ENCODE results near the gene CAVIN2.

The CAVIN2 gene

DNA sequence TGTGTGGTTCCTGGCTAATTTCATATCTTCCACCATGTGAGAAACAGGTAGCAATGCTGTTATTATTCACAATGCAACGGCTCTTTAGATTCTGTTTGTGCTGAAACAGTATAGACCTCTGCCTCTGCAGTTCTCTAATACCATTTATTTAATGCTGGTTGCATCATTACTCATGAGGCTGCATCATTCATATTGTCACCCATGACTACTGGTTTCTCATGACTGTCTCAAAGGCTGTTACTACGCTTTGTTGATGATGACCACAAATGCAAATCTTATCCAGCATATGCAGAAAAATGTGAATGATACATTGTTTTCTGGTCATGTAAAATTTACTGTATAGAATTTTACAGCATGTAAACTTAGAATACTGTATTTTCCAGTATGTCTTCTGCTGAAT lies 22.5 kb downstream of the CAVIN2 start:
- ChIA-PET POLR2A (no interaction called here), CTCF (no interaction called here)
- no peak overlapping the region for H3K27ac ChIP-seq (ENCODE audit: extremely low read depth, low read depth, low read length)
- TF ChIP-seq, protein P1, sequence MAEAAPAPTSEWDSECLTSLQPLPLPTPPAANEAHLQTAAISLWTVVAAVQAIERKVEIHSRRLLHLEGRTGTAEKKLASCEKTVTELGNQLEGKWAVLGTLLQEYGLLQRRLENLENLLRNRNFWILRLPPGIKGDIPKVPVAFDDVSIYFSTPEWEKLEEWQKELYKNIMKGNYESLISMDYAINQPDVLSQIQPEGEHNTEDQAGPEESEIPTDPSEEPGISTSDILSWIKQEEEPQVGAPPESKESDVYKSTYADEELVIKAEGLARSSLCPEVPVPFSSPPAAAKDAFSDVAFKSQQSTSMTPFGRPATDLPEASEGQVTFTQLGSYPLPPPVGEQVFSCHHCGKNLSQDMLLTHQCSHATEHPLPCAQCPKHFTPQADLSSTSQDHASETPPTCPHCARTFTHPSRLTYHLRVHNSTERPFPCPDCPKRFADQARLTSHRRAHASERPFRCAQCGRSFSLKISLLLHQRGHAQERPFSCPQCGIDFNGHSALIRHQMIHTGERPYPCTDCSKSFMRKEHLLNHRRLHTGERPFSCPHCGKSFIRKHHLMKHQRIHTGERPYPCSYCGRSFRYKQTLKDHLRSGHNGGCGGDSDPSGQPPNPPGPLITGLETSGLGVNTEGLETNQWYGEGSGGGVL (tag by site-specific recombination; IDR thresholded peaks at IDR 0.05), result no peak
- TF ChIP-seq OVOL3 (tag by site-specific recombination; IDR thresholded peaks at IDR 0.05) (no peak), ZNF248 (tag by site-specific recombination; IDR thresholded peaks at IDR 0.05) (no peak), ZNF660 (tag by site-specific recombination; IDR thresholded peaks at IDR 0.05) (no peak), ZNF777 (tag by site-specific recombination; IDR thresholded peaks at IDR 0.05; ENCODE audit: borderline replicate concordance) (no peak), ZNF140 (tag by site-specific recombination; IDR thresholded peaks at IDR 0.05) (no peak), ZNF791 (tag by site-specific recombination; IDR thresholded peaks at IDR 0.05) (no peak), ZNF133 (tag by site-specific recombination; IDR thresholded peaks at IDR 0.05) (no peak), SETDB1 (IDR thresholded peaks at IDR 0.05; ENCODE audit: insufficient read length, low read length) (no peak), SP7 (tag by site-specific recombination; IDR thresholded peaks at IDR 0.05) (no peak), ZBTB49 (tag by site-specific recombination; IDR thresholded peaks at IDR 0.05; ENCODE audit: low read depth) (no peak), ZFP69B (tag by site-specific recombination; IDR thresholded peaks at IDR 0.05) (no peak), ZNF16 (tag by site-specific recombination; IDR thresholded peaks at IDR 0.05; ENCODE audit: low read depth) (no peak)
- TF ChIP-seq, protein P2, sequence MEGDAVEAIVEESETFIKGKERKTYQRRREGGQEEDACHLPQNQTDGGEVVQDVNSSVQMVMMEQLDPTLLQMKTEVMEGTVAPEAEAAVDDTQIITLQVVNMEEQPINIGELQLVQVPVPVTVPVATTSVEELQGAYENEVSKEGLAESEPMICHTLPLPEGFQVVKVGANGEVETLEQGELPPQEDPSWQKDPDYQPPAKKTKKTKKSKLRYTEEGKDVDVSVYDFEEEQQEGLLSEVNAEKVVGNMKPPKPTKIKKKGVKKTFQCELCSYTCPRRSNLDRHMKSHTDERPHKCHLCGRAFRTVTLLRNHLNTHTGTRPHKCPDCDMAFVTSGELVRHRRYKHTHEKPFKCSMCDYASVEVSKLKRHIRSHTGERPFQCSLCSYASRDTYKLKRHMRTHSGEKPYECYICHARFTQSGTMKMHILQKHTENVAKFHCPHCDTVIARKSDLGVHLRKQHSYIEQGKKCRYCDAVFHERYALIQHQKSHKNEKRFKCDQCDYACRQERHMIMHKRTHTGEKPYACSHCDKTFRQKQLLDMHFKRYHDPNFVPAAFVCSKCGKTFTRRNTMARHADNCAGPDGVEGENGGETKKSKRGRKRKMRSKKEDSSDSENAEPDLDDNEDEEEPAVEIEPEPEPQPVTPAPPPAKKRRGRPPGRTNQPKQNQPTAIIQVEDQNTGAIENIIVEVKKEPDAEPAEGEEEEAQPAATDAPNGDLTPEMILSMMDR (tag by site-specific recombination; IDR thresholded peaks at IDR 0.05), result no peak
- TF ChIP-seq, protein P3, sequence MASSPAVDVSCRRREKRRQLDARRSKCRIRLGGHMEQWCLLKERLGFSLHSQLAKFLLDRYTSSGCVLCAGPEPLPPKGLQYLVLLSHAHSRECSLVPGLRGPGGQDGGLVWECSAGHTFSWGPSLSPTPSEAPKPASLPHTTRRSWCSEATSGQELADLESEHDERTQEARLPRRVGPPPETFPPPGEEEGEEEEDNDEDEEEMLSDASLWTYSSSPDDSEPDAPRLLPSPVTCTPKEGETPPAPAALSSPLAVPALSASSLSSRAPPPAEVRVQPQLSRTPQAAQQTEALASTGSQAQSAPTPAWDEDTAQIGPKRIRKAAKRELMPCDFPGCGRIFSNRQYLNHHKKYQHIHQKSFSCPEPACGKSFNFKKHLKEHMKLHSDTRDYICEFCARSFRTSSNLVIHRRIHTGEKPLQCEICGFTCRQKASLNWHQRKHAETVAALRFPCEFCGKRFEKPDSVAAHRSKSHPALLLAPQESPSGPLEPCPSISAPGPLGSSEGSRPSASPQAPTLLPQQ (tag by site-specific recombination; IDR thresholded peaks at IDR 0.05), result no peak
- TF ChIP-seq, protein P4, sequence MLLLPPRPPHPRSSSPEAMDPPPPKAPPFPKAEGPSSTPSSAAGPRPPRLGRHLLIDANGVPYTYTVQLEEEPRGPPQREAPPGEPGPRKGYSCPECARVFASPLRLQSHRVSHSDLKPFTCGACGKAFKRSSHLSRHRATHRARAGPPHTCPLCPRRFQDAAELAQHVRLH (tag by site-specific recombination; IDR thresholded peaks at IDR 0.05), result no peak
- no peak overlapping the region for H3K4me3 ChIP-seq (ENCODE audit: low read depth, low read length)
- no peaks in the 10 kb centered on the region for H3K36me3 ChIP-seq (ENCODE audit: control insufficient read depth in 2 of 2, insufficient read depth in 1 of 2, low read length in 2 of 2)
- H3K4me1 ChIP-seq (ENCODE audit: control insufficient read depth, insufficient read depth, low read length), result no peaks in the 10 kb centered on the region
- H3K9me3 ChIP-seq (ENCODE audit: control insufficient read depth, insufficient read depth, low read depth, low read length), result no peaks in the 10 kb centered on the region

- Histone ChIP-seq H3K36me3 (ENCODE audit: control insufficient read depth in 2 of 2, insufficient read depth in 1 of 2, low read length in 2 of 2) (no peaks in the 10 kb centered on the region), H3K4me3 (ENCODE audit: low read depth, low read length) (no peak overlapping the region), H3K9me3 (ENCODE audit: control insufficient read depth, insufficient read depth, low read depth, low read length) (no peaks in the 10 kb centered on the region), H3K4me1 (ENCODE audit: control insufficient read depth, insufficient read depth, low read length) (no peaks in the 10 kb centered on the region), H3K27ac (ENCODE audit: extremely low read depth, low read depth, low read length) (no peak overlapping the region)
- POLR2A ChIA-PET, result no interaction called here
- CTCF ChIA-PET, result no interaction called here
- TF ChIP-seq ZNF133 (tag by site-specific recombination; IDR thresholded peaks at IDR 0.05) (no peak), ZNF561 (tag by site-specific recombination; IDR thresholded peaks at IDR 0.05; ENCODE audit: borderline replicate concordance) (no peak), ZNF112 (tag by site-specific recombination; IDR thresholded peaks at IDR 0.05) (no peak), ZNF248 (tag by site-specific recombination; IDR thresholded peaks at IDR 0.05) (no peak), ZNF214 (tag by site-specific recombination; IDR thresholded peaks at IDR 0.05; ENCODE audit: borderline replicate concordance) (no peak), ZBTB20 (tag by site-specific recombination; IDR thresholded peaks at IDR 0.05) (no peak), ZNF146 (tag by site-specific recombination; IDR thresholded peaks at IDR 0.05) (no peak), PRDM6 (tag by site-specific recombination; IDR thresholded peaks at IDR 0.05) (no peak), ZNF654 (tag by site-specific recombination; IDR thresholded peaks at IDR 0.05; ENCODE audit: low read depth) (no peak), ZNF558 (tag by site-specific recombination; IDR thresholded peaks at IDR 0.05) (no peak), ZNF658 (tag by site-specific recombination; IDR thresholded peaks at IDR 0.05) (no peak), GLIS1 (tag by site-specific recombination; IDR thresholded peaks at IDR 0.05) (no peak)
Observed at GRCh38 chr2:191821078-191821477, 25.8 kb downstream of the CAVIN2 start.

Measured in HEK293 (cell line).